ENCODE results near the gene ADGRB3.

GRCh38 chr6:69232008-69232407 is 596.9 kb downstream of the ADGRB3 start:
- no peak for TF ChIP-seq POLR2A (IDR thresholded peaks at IDR 0.05; ENCODE audit: low read depth, low read length)
- no peak for TF ChIP-seq EZH2 (IDR thresholded peaks at IDR 0.05; ENCODE audit: borderline replicate concordance, low read depth, low read length, severe bottlenecking)
- TF ChIP-seq, protein P1, sequence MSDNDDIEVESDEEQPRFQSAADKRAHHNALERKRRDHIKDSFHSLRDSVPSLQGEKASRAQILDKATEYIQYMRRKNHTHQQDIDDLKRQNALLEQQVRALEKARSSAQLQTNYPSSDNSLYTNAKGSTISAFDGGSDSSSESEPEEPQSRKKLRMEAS (IDR thresholded peaks at IDR 0.05; ENCODE audit: insufficient read depth, insufficient read length) = no peak
- no peak for TF ChIP-seq JUN (IDR thresholded peaks at IDR 0.05; ENCODE audit: borderline replicate concordance, insufficient read depth, insufficient read length, low read depth)
- TF ChIP-seq MYC (IDR thresholded peaks at IDR 0.05; ENCODE audit: low read depth, low read length) = no peak
- TF ChIP-seq, protein P2, sequence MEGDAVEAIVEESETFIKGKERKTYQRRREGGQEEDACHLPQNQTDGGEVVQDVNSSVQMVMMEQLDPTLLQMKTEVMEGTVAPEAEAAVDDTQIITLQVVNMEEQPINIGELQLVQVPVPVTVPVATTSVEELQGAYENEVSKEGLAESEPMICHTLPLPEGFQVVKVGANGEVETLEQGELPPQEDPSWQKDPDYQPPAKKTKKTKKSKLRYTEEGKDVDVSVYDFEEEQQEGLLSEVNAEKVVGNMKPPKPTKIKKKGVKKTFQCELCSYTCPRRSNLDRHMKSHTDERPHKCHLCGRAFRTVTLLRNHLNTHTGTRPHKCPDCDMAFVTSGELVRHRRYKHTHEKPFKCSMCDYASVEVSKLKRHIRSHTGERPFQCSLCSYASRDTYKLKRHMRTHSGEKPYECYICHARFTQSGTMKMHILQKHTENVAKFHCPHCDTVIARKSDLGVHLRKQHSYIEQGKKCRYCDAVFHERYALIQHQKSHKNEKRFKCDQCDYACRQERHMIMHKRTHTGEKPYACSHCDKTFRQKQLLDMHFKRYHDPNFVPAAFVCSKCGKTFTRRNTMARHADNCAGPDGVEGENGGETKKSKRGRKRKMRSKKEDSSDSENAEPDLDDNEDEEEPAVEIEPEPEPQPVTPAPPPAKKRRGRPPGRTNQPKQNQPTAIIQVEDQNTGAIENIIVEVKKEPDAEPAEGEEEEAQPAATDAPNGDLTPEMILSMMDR (IDR thresholded peaks at IDR 0.05; ENCODE audit: extremely low read depth in 1 of 2, insufficient read depth in 1 of 2, low read depth in 1 of 2, low read length in 2 of 2) = no peak
- no peak for TF ChIP-seq POLR2AphosphoS5 (IDR thresholded peaks at IDR 0.05; ENCODE audit: insufficient read depth, low read depth, low read length)
